ENCODE data around the gene NFATC1. TPM values are rescaled to one million over a fixed set of nuclear protein-coding genes. Genes with fewer than 3 reads are reported as not detected.
"Not testable (repeated sequence)": the region's sequence is repeated elsewhere in the genome, so short reads cannot be mapped to it uniquely, and the experiment has no call there.

Gene NFATC1
- total and polyA plus RNA-seq, 2 donors: 5.4 to 23.8 TPM

DNA sequence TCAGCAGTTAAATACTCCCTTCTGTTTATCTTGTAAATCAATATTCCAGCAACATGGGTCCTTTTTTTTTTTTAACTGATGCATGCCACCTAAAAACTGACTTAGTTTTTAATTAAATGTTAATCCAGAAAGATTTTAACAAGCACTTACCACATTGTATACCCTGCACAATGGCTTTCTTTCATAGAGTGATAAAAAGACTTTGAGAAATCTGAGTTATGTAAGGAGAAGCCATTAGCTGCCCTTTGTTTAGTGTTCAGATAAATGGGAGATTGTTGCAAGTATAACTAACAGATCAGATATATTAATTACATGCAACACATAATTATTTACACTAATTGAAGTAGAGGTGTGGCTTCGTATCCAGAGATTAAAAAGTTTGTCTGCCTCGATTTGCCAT, 22.7 kb upstream of the NFATC1 start:
- WGBS: 98% methylated on average over 2 of the region's 2 CpGs
- H3K27ac ChIP-seq (ENCODE audit: low read depth in 1 of 2, low read length in 1 of 2): no peak overlapping the region
- H3K27me3 ChIP-seq (ENCODE audit: control insufficient read depth in 2 of 2, insufficient read depth in 1 of 2, low read length in 1 of 2): no peaks in the 10 kb centered on the region
- no peaks in the 10 kb centered on the region for H3K9me3 ChIP-seq (ENCODE audit: control insufficient read depth in 2 of 2, insufficient read depth in 1 of 2, low read length in 1 of 2)
- H3K4me3 ChIP-seq (ENCODE audit: low read length in 2 of 2): no peak overlapping the region
- peaks cover 9 to 25% of the 10 kb centered on the region in 2 donors for H3K36me3 ChIP-seq (ENCODE audit: control insufficient read depth in 2 of 2, insufficient read depth in 2 of 2, low read length in 1 of 2)
- no peak for DNase-seq (ENCODE audit: low read depth in 6 of 9, low spot score in 9 of 9)
- peaks cover 6 to 10% of the 10 kb centered on the region in 2 donors for H3K4me1 ChIP-seq (ENCODE audit: control insufficient read depth in 2 of 2, insufficient read depth in 2 of 2, low read length in 2 of 2)

DNA sequence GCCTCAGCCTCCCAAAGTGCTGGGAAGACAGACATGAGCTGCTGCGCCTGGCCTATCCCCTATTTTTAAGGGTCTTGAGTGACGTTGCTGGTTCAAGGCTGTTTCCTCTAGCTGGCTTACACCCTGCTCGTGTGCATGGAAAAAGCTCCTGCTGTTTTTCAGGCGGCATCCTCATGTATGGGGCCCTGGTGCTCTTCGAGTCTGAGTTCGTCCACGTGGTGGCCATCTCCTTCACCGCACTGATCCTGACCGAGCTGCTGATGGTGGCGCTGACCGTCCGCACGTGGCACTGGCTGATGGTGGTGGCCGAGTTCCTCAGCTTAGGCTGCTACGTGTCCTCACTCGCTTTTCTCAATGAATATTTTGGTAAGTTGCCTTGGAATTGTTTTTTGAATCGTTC, 22.0 kb upstream of the NFATC1 start:
- H3K4me3 ChIP-seq (ENCODE audit: low read length in 2 of 2): no peak overlapping the region
- 98% methylated on average over 17 of the region's 17 CpGs for WGBS
- no peak overlapping the region for H3K27ac ChIP-seq (ENCODE audit: low read depth in 1 of 2, low read length in 1 of 2)
- peaks cover 9 to 30% of the 10 kb centered on the region in 2 donors for H3K36me3 ChIP-seq (ENCODE audit: control insufficient read depth in 2 of 2, insufficient read depth in 2 of 2, low read length in 1 of 2)
- H3K4me1 ChIP-seq (ENCODE audit: control insufficient read depth in 2 of 2, insufficient read depth in 2 of 2, low read length in 2 of 2): peaks cover 6 to 7% of the 10 kb centered on the region in 2 donors
- H3K9me3 ChIP-seq (ENCODE audit: control insufficient read depth in 2 of 2, insufficient read depth in 1 of 2, low read length in 1 of 2): no peaks in the 10 kb centered on the region
- no peaks in the 10 kb centered on the region for H3K27me3 ChIP-seq (ENCODE audit: control insufficient read depth in 2 of 2, insufficient read depth in 1 of 2, low read length in 1 of 2)
- DNase-seq (ENCODE audit: low read depth in 6 of 9, low spot score in 9 of 9): no peak

DNA sequence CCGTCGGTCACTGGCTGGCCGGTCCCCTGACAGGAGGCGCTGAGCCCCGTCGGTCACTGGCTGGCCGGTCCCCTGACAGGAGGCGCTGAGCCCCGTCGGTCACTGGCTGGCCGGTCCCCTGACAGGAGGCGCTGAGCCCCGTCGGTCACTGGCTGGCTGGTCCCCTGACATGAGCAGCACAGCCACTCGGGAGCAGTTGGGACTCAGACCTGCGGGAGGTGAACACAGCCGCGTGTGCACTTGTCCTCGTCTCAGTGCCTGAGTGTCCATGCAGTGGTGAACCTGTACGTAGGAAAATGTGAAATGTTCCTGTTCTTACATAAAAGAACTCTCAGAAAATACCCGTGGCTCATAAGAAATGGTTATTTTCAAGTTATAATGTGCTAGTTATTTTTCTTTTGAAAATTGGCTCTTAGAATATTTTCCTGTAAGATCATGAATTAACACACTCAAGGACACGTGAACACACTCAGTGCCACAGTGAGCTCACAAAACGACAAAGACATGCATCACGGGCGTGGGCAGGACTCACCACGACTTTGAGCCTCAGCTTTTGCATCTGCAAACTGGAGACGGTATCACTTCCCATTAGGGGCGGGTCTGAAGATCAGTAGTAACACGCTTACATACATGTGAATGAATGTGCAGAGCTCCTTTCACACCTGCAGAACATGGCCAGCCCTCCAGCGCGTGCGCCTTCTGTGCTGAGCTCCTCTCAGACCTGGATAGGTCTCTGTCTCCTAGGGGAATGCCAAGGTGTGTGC, 21.1 kb upstream of the NFATC1 start:
- 95% methylated on average over 24 of the region's 32 CpGs for WGBS
- Histone ChIP-seq H3K4me1 (ENCODE audit: control insufficient read depth in 2 of 2, insufficient read depth in 2 of 2, low read length in 2 of 2) (peaks cover 5 to 8% of the 10 kb centered on the region in 2 donors), H3K36me3 (ENCODE audit: control insufficient read depth in 2 of 2, insufficient read depth in 2 of 2, low read length in 1 of 2) (peaks cover 9 to 33% of the 10 kb centered on the region in 2 donors)

DNA sequence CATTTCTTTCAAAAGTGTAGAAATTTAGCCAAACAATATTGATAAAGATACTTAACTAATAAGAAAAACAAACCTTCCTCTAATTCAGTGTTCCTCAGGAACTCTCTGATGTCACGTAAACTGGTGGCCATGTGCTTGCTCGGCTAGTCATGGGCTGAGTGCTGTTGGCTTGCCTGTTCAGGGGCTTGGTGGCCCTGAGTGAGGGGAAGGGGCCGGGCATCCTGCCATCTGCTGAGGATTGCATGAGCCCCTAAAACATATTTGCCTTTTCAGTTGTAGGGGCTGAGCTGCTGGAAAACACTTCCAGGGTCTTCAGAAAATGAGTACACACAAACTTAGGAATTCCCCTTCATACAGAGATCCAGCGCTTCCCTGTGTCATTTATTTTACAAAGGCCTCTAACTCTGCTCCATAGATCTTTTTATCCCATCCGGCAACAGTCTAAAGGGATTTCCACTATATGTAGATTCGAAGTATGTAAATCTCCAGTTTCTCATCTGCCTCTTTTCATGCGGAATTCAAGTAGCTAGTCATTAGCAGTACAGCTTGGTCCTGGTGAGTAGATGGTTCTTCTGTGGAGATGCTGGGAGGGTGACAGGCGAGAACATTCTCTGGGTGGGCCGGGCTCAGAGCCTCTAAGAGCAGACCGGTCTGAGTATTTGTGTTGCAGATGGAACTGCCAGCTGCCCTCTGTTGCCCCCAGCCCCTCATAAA, 20.1 kb upstream of the NFATC1 start:
- no peak overlapping the region for H3K27ac ChIP-seq (ENCODE audit: low read depth in 1 of 2, low read length in 1 of 2)
- no peak overlapping the region for H3K4me3 ChIP-seq (ENCODE audit: low read length in 2 of 2)
- peaks cover 9 to 29% of the 10 kb centered on the region in 2 donors for H3K36me3 ChIP-seq (ENCODE audit: control insufficient read depth in 2 of 2, insufficient read depth in 2 of 2, low read length in 1 of 2)
- 97% methylated on average over 10 of the region's 10 CpGs for WGBS
- H3K9me3 ChIP-seq (ENCODE audit: control insufficient read depth in 2 of 2, insufficient read depth in 1 of 2, low read length in 1 of 2): no peaks in the 10 kb centered on the region
- peaks cover 5 to 8% of the 10 kb centered on the region in 2 donors for H3K4me1 ChIP-seq (ENCODE audit: control insufficient read depth in 2 of 2, insufficient read depth in 2 of 2, low read length in 2 of 2)
- H3K27me3 ChIP-seq (ENCODE audit: control insufficient read depth in 2 of 2, insufficient read depth in 1 of 2, low read length in 1 of 2): no peaks in the 10 kb centered on the region
- DNase-seq (ENCODE audit: low read depth in 6 of 9, low spot score in 9 of 9): no peak

More for the DNA sequence above, 21.1 kb upstream of the NFATC1 start:
- no peak overlapping the region for H3K4me3 ChIP-seq (ENCODE audit: low read length in 2 of 2)
- H3K27me3 ChIP-seq (ENCODE audit: control insufficient read depth in 2 of 2, insufficient read depth in 1 of 2, low read length in 1 of 2): no peaks in the 10 kb centered on the region
- no peak overlapping the region for H3K27ac ChIP-seq (ENCODE audit: low read depth in 1 of 2, low read length in 1 of 2)
- no peak for DNase-seq (ENCODE audit: low read depth in 6 of 9, low spot score in 9 of 9)
- H3K9me3 ChIP-seq (ENCODE audit: control insufficient read depth in 2 of 2, insufficient read depth in 1 of 2, low read length in 1 of 2): no peaks in the 10 kb centered on the region

DNA sequence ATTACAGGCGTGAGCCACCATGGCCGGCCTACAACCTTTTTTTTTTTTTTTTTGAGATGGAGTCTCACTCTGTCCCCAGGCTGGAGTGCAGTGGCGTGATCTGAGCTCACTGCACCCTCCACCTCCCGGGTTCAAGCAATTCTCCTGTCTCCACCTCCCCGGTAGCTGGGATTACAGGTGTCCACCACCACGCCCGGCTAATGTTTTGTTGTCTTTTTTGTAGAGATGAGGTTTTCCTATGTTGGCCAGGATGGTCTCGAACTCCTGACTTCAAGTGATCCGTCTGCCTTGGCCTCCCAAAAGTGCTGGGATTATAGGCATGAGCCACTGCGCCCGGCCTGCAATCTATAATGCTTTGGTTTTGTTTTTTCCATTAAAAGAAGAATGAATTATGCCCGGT, 19.1 kb upstream of the NFATC1 start:
- not testable (repeated sequence) for H3K4me3 ChIP-seq (ENCODE audit: low read length in 2 of 2); DNase-seq (ENCODE audit: low read depth in 6 of 9, low spot score in 9 of 9); H3K9me3 ChIP-seq (ENCODE audit: control insufficient read depth in 2 of 2, insufficient read depth in 1 of 2, low read length in 1 of 2); H3K27me3 ChIP-seq (ENCODE audit: control insufficient read depth in 2 of 2, insufficient read depth in 1 of 2, low read length in 1 of 2); H3K4me1 ChIP-seq (ENCODE audit: control insufficient read depth in 2 of 2, insufficient read depth in 2 of 2, low read length in 2 of 2); H3K27ac ChIP-seq (ENCODE audit: low read depth in 1 of 2, low read length in 1 of 2)
- 95% methylated on average over 12 of the region's 12 CpGs for WGBS
- peaks cover 9 to 25% of the 10 kb centered on the region in 2 donors for H3K36me3 ChIP-seq (ENCODE audit: control insufficient read depth in 2 of 2, insufficient read depth in 2 of 2, low read length in 1 of 2)

DNA sequence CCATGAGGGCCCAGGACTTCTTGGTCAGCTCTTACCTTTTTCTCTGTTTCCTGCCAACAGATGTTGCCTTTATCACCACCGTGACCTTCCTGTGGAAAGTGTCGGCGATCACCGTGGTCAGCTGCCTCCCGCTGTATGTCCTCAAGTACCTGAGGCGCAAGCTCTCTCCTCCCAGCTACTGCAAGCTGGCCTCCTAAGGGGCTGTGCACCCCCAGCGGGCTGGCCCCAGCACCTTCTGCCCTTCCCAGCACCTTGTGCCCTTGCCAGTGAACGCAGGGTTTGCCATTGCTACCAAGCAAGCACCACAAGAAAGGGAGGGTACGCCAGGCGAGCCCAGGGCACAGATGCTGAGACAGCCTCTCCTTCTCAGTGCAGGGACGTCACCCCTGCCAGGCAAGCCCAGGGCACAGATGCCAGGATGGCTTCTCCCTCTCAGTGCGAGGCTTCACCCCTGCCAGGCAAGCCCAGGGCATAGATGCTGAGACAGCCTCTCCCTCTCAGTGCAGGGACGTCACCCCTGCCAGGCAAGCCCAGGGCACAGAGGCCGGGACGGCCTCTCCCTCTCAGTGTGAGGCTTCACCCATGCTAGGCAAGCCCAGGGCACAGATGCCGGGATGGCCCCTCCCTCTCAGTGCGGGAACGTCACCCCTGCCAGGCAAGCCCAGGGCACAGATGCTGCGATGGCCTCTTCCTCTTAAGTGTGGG, 18.4 kb upstream of the NFATC1 start:
- no peak overlapping the region for H3K4me3 ChIP-seq (ENCODE audit: low read length in 2 of 2)
- peaks cover 9 to 25% of the 10 kb centered on the region in 2 donors for H3K36me3 ChIP-seq (ENCODE audit: control insufficient read depth in 2 of 2, insufficient read depth in 2 of 2, low read length in 1 of 2)
- no peak overlapping the region for H3K27ac ChIP-seq (ENCODE audit: low read depth in 1 of 2, low read length in 1 of 2)
- peaks cover 0 to 3% of the 10 kb centered on the region in 2 donors for H3K4me1 ChIP-seq (ENCODE audit: control insufficient read depth in 2 of 2, insufficient read depth in 2 of 2, low read length in 2 of 2)
- no peaks in the 10 kb centered on the region for H3K27me3 ChIP-seq (ENCODE audit: control insufficient read depth in 2 of 2, insufficient read depth in 1 of 2, low read length in 1 of 2)
- 96% methylated on average over 19 of the region's 19 CpGs for WGBS
- no peaks in the 10 kb centered on the region for H3K9me3 ChIP-seq (ENCODE audit: control insufficient read depth in 2 of 2, insufficient read depth in 1 of 2, low read length in 1 of 2)
- no peak for DNase-seq (ENCODE audit: low read depth in 6 of 9, low spot score in 9 of 9)

DNA sequence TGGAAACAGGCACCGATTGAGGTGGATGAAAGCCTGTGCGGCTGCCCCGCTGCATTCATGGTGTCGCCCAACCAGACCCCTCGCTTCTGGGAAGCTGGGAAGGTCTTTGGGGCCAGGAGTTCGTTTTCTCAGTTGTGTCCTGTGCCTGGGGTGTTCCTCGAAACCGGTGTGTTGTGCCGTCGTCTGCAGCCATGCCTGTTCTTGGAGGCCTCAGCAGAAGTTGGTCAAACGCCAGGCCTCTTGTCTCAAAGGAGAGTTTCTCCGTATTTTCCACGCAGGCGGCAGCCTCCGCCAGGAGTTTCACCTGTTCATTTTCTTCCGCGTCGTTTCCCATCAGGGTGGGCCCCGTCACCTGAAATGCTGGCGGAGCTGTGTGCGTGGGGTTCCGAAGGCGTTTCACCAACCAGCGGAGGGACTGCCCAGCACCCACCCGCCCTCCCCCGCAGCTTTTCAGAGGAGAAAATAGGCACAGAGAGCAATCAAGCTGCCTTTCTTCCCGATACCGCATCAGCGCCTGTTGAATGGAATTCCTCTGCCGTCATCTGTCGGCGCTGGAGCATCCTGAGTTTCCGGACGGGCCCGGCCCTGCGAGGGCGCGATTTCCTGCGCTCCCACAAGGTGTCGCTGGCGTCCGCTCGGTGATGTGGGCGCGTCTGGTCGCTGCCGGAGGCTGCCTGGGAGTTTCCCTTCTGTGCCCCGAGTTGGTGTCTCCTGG, 17.0 kb upstream of the NFATC1 start:
- WGBS: 53% methylated on average over 48 of the region's 48 CpGs
- peaks cover 9 to 24% of the 10 kb centered on the region in 2 donors for H3K36me3 ChIP-seq (ENCODE audit: control insufficient read depth in 2 of 2, insufficient read depth in 2 of 2, low read length in 1 of 2)
- H3K4me1 ChIP-seq (ENCODE audit: control insufficient read depth in 2 of 2, insufficient read depth in 2 of 2, low read length in 2 of 2): peaks cover 0 to 3% of the 10 kb centered on the region in 2 donors
- H3K4me3 ChIP-seq (ENCODE audit: low read length in 2 of 2): no peak overlapping the region
- no peak overlapping the region for H3K27ac ChIP-seq (ENCODE audit: low read depth in 1 of 2, low read length in 1 of 2)
- no peaks in the 10 kb centered on the region for H3K9me3 ChIP-seq (ENCODE audit: control insufficient read depth in 2 of 2, insufficient read depth in 1 of 2, low read length in 1 of 2)
- DNase-seq (ENCODE audit: low read depth in 6 of 9, low spot score in 9 of 9): peak in 3 of 9 donors; percentile 59 to 76 (median 72)
- no peaks in the 10 kb centered on the region for H3K27me3 ChIP-seq (ENCODE audit: control insufficient read depth in 2 of 2, insufficient read depth in 1 of 2, low read length in 1 of 2)

DNA sequence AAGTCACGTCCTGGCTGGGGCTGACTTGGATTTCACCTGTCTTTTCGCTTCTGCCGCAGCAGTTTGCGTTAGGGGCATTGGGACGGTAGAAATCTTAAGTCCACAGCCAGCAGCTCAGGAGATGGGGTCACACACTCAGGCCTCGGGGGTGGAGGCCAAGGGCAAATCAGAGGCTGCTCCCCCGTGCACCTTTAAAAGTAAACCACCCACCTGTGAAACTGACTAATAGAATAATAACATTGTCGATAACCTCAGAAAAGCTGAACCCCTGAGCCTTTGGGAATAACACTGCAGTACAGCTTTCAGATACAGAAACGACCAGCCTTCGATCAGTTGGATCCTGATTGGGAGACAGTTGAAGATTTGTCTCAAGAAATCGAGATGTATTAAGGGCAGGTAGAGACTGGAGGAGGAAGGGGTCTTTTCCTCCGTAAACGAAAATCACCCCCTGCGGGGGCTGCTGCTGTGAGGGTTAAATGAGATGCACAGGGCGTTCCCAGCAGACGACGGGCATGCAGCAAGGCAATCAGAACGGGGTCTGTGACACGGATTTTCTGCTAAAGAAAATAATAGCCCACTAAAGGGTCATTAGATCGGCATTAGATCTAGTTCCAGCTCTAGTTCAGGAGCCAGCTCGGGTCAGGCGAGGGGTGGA, 16.4 kb upstream of the NFATC1 start:
- Histone ChIP-seq H3K27me3 (ENCODE audit: control insufficient read depth in 2 of 2, insufficient read depth in 1 of 2, low read length in 1 of 2) (peaks cover 0 to 3% of the 10 kb centered on the region in 2 donors), H3K27ac (ENCODE audit: low read depth in 1 of 2, low read length in 1 of 2) (no peak overlapping the region), H3K4me1 (ENCODE audit: control insufficient read depth in 2 of 2, insufficient read depth in 2 of 2, low read length in 2 of 2) (peaks cover 0 to 3% of the 10 kb centered on the region in 2 donors), H3K36me3 (ENCODE audit: control insufficient read depth in 2 of 2, insufficient read depth in 2 of 2, low read length in 1 of 2) (peaks cover 9 to 19% of the 10 kb centered on the region in 2 donors), H3K4me3 (ENCODE audit: low read length in 2 of 2) (no peak overlapping the region), H3K9me3 (ENCODE audit: control insufficient read depth in 2 of 2, insufficient read depth in 1 of 2, low read length in 1 of 2) (no peaks in the 10 kb centered on the region)
- 77% methylated on average over 22 of the region's 22 CpGs for WGBS
- DNase-seq (ENCODE audit: low read depth in 6 of 9, low spot score in 9 of 9): no peak
